ENCODE data around the gene IMMP2L.

Gene IMMP2L

GRCh38 chr7:111173528-111173927 lies 388.8 kb downstream of the IMMP2L start:
- no peak for DNase-seq (ENCODE audit: extremely low read depth, low read depth)
- TF ChIP-seq, protein P1, sequence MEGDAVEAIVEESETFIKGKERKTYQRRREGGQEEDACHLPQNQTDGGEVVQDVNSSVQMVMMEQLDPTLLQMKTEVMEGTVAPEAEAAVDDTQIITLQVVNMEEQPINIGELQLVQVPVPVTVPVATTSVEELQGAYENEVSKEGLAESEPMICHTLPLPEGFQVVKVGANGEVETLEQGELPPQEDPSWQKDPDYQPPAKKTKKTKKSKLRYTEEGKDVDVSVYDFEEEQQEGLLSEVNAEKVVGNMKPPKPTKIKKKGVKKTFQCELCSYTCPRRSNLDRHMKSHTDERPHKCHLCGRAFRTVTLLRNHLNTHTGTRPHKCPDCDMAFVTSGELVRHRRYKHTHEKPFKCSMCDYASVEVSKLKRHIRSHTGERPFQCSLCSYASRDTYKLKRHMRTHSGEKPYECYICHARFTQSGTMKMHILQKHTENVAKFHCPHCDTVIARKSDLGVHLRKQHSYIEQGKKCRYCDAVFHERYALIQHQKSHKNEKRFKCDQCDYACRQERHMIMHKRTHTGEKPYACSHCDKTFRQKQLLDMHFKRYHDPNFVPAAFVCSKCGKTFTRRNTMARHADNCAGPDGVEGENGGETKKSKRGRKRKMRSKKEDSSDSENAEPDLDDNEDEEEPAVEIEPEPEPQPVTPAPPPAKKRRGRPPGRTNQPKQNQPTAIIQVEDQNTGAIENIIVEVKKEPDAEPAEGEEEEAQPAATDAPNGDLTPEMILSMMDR (IDR thresholded peaks at IDR 0.05; ENCODE audit: low read depth, low read length), result no peak

DNA sequence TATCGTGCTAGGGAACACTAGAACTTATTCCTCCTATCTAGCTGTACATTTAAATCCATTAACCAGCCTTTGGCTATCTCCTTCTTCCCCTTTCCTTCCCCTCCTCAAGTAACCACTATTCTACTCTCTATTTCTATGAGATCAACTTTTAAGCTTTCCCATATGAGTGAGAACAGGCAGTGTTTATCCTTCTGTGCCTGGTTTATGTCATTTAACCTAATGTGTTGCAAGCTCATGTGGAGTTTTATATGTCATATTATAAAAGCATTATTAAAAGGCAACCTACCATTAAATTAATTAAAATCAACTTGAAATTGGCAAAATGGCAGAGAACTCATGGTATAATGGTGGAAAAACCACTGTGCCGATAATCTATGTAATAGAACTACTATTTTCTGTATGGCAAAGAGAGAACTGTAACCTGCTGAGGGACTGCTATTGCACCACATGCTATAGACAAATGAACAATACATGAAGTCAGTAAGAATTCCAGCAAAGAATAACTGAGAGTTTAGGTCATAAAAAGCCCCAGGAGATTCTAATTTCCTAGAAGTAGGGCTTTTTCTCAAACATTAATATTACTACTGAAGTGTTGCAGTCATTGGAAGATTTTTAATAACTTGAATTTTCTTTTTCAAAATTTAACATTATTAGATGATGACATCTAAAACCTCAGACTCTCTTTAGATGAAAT lies 389.6 kb downstream of the IMMP2L start:
- DNase-seq (ENCODE audit: extremely low read depth, low read depth), result no peak
- TF ChIP-seq, protein P1 (IDR thresholded peaks at IDR 0.05; ENCODE audit: low read depth, low read length), result no peak

DNA sequence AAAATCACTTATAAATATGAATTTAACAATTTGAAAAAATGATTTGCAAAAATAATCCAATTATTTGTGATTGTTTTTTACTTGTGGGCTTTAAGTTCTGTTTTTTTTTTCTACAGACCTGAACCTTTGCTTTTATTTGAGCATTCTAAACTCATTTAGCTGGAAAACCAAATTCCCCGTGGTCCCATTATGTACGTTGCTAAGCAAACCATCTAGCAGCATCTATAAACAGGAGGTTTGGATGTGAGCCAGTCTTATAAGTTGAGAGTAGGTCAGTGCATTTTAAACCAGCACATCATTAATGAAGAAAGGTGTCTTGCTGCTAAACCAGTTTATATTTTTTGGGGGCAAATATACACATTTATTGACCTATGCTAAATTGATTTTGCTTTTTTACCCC lies 394.1 kb downstream of the IMMP2L start:
- TF ChIP-seq, protein P1 (IDR thresholded peaks at IDR 0.05; ENCODE audit: low read depth, low read length), result no peak
- DNase-seq (ENCODE audit: extremely low read depth, low read depth), result no peak

GRCh38 chr7:111164442-111164841 lies 397.9 kb downstream of the IMMP2L start:
- TF ChIP-seq, protein P1 (IDR thresholded peaks at IDR 0.05; ENCODE audit: low read depth, low read length), result no peak
- DNase-seq (ENCODE audit: extremely low read depth, low read depth), result no peak

DNA sequence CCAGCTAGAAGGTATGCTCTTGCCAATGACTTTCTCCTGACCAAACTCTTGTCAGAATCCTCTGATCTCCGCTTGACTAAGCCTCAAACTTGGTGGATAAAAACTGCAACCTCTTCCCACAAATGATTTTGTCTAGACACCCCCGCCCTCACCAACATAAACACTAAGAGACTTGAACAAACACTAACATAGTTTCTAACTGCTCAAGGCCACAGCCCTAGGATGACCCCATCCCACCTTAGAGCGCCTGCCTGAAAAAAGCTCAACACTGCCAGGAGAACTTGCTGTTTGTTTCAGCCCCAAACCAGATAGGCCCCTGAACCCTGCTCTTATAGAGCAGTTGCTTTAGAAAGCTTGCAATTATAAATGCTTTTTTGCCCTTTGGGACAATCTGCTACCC lies 399.6 kb downstream of the IMMP2L start:
- TF ChIP-seq, protein P1 (IDR thresholded peaks at IDR 0.05; ENCODE audit: low read depth, low read length), result no peak
- no peak for DNase-seq (ENCODE audit: extremely low read depth, low read depth)

DNA sequence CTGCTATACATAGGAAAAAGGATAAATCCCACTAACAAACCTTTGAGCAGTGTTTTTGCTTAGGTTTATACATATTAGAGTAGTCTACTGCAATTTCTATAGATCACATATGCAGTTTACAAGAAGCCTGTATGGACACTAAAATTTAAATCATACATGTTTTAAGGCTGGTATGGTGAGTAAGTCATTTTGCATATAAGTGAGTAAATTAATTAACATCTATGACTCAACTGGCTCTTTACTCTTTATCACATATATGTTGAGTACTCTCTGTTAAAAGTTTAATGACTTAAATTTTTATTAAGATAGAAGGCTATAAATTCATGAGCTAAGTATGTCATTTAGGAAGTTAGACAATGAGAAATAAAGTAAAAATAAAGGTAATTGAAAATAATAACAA lies 402.0 kb downstream of the IMMP2L start:
- TF ChIP-seq, protein P1 (IDR thresholded peaks at IDR 0.05; ENCODE audit: low read depth, low read length), result no peak
- DNase-seq (ENCODE audit: extremely low read depth, low read depth), result no peak

GRCh38 chr7:111159426-111159825 lies 402.9 kb downstream of the IMMP2L start:
- TF ChIP-seq, protein P1 (IDR thresholded peaks at IDR 0.05; ENCODE audit: low read depth, low read length), result no peak

More at GRCh38 chr7:111159426-111159825, 402.9 kb downstream of the IMMP2L start:
- no peak for DNase-seq (ENCODE audit: extremely low read depth, low read depth)
